Sigmoid colon (tissue), 7 donors: ENCODE data around the gene MYEOV. TPM values are rescaled to one million over a fixed set of nuclear protein-coding genes. Genes with fewer than 3 reads are reported as not detected.

ENCODE experiments used
- DNase-seq: peaks from one replicate; pipeline ENCODE4 v3.0.0-alpha.2; 2019
- H3K27ac ChIP-seq, 4 donors: fragments of 200-600 bp; sonication (generic); one replicate each; pipeline ENCODE4 v1.5.1; 2016 to 2019; ENCODE audit warnings: mild to moderate bottlenecking in 1 of 4
- H3K27me3 ChIP-seq, 3 donors: fragments of 200-600 bp; sonication (generic); one replicate each; pipeline ENCODE4 v1.5.1; 2019; ENCODE audit warnings: mild to moderate bottlenecking in 1 of 3
- H3K36me3 ChIP-seq, 4 donors: fragments of 200-600 bp; sonication (generic); one replicate each; pipeline ENCODE4 v1.5.1; 2016 to 2019
- H3K4me1 ChIP-seq, 4 donors: fragments of 200-600 bp; sonication (generic); one replicate each; pipeline ENCODE4 v1.5.1; 2017 to 2019
- H3K4me3 ChIP-seq, 4 donors: fragments of 200-600 bp; sonication (generic); one replicate each; pipeline ENCODE4 v1.5.1; 2017 to 2019; ENCODE audit warnings: mild to moderate bottlenecking in 2 of 4, moderate library complexity in 1 of 4
- H3K9me3 ChIP-seq, 4 donors: fragments of 200-600 bp in 3 of 4; sonication (generic) in 3 of 4; one replicate each; pipeline versions ENCODE4 v1.5.1 to v1.6.1; 2013 to 2019
- EP300 ChIP-seq, 4 donors: sonication (generic); formaldehyde crosslinking; IDR thresholded peaks; one replicate each; pipeline ENCODE4 v1.6.1; 2017; ENCODE audit warnings: antibody characterized with exemption in 4 of 4
- POLR2A ChIP-seq, 2 donors: fragments of 450-650 bp; IDR thresholded peaks; one replicate each; pipeline ENCODE4 v1.6.1; 2016; ENCODE audit warnings: antibody characterized with exemption in 2 of 2, mild to moderate bottlenecking in 2 of 2, moderate library complexity in 2 of 2
- POLR2AphosphoS5 ChIP-seq, 4 donors: sonication (generic); formaldehyde crosslinking; IDR thresholded peaks; one replicate each; pipeline ENCODE4 v1.6.1; 2017; ENCODE audit warnings: antibody characterized with exemption in 4 of 4
- whole genome bisulfite sequencing, 2 donors: extraction: QIAGEN DNeasy Blood & Tissue Kit; methylation state at CpG; one replicate each; pipeline ENCODE4 v1.1.7; 2013; 5-methylcytosine and 5-hydroxymethylcytosine counted together
- intact Hi-C: fragments of 100-400 bp; cut with DNase I; formaldehyde crosslinking; loops from one replicate; pipeline ENCODE4 v1.15.1; 2023
- polyA plus RNA-seq, 3 donors: library from polyadenylated mRNA; stranded (reverse); fragments of 200-250 nt; gene quantifications; one replicate each; pipeline ENCODE4 v1.2.3, GENCODE V29; 2013
- total RNA-seq, 4 donors: library from RNA; depleted of rRNA; stranded (reverse); fragments of >200 nt; gene quantifications; one replicate each; pipeline ENCODE4 v1.1.0, GENCODE V29; 2016
- TF ChIP-seq, protein P1 (sequence below), 4 experiments: fragments of 450-650 bp in 3 of 4; fragments of 200-600 bp in 1 of 4; IDR thresholded peaks; one replicate each; pipeline ENCODE4 v1.5.1; 2016 to 2019; ENCODE audit warnings: antibody characterized with exemption in 4 of 4, mild to moderate bottlenecking in 3 of 4, moderate library complexity in 2 of 4
- donor health status: healthy with polysubstance abuse.
- donor health status: Bipolar disorder and iron deficiency.
- donor health status: healthy.

Gene MYEOV
- total and polyA plus RNA-seq, 7 donors: 1.2 to 11.1 (median 10.1) TPM; not detected in 4

DNA sequence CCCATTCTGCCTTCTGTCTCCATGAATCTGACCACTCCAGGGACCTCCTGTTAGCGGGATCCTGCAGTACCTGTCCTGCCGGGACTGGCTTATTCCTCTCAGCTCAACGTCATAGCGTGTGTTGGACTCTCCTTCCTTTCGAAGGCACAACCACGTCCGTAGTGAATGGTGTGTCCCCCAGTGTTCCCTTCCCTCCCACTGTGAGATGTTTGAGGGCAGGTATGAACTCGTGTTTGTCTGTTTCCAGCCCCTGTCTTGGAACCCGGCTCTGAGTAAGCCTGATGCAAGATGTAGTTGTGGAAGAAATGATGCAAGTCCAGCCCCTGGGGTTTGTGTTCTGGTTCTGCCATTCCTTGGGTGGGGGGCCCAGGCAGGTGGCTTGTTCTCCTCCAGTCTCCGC lies 10.5 kb upstream of the MYEOV start:
- Histone ChIP-seq H3K36me3 (no peaks in the 10 kb centered on the region), H3K9me3 (no peaks in the 10 kb centered on the region), H3K4me1 (no peaks in the 10 kb centered on the region), H3K4me3 (no peak overlapping the region), H3K27me3 (peaks cover 0 to 6% (median 0%) of the 10 kb centered on the region in 3 donors), H3K27ac (no peak overlapping the region)
- intact Hi-C loops: no loop called here
- no peak for TF ChIP-seq EP300 (IDR thresholded peaks at IDR 0.05)
- no peak for TF ChIP-seq POLR2AphosphoS5 (IDR thresholded peaks at IDR 0.05)
- TF ChIP-seq POLR2A (IDR thresholded peaks at IDR 0.05): no peak
- TF ChIP-seq, protein P1, sequence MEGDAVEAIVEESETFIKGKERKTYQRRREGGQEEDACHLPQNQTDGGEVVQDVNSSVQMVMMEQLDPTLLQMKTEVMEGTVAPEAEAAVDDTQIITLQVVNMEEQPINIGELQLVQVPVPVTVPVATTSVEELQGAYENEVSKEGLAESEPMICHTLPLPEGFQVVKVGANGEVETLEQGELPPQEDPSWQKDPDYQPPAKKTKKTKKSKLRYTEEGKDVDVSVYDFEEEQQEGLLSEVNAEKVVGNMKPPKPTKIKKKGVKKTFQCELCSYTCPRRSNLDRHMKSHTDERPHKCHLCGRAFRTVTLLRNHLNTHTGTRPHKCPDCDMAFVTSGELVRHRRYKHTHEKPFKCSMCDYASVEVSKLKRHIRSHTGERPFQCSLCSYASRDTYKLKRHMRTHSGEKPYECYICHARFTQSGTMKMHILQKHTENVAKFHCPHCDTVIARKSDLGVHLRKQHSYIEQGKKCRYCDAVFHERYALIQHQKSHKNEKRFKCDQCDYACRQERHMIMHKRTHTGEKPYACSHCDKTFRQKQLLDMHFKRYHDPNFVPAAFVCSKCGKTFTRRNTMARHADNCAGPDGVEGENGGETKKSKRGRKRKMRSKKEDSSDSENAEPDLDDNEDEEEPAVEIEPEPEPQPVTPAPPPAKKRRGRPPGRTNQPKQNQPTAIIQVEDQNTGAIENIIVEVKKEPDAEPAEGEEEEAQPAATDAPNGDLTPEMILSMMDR (IDR thresholded peaks at IDR 0.05): no peak
- DNase-seq: no peak
- WGBS, 2 donors: 92 to 94% methylated on average over 10 of the region's 10 CpGs

DNA sequence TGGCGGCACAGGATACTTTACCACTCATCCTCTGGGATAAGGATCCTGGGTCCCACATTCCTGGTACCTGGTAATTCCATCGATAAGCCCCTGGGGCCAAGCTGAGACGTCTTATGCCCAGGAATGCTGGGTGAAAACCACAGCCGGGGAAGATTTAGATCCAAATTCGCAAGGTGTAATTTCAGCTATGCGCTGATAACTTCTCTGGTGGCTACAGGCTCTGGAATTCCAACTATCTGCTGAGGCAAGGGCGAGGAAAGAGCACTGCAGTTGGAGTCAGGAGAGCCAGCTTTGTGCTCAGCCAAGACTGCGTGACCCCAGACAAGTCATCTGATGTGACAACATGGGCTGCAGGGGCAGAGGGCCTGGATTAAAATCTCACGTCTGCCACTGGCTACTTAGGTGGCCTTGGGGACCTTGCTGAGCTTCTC lies 9.9 kb upstream of the MYEOV start:
- no peak for TF ChIP-seq POLR2A (IDR thresholded peaks at IDR 0.05)
- TF ChIP-seq EP300 (IDR thresholded peaks at IDR 0.05): no peak
- TF ChIP-seq, protein P1 (IDR thresholded peaks at IDR 0.05): no peak
- no peak for TF ChIP-seq POLR2AphosphoS5 (IDR thresholded peaks at IDR 0.05)
- Histone ChIP-seq H3K27me3 (peaks cover 0 to 6% (median 0%) of the 10 kb centered on the region in 3 donors), H3K36me3 (no peaks in the 10 kb centered on the region), H3K9me3 (no peaks in the 10 kb centered on the region), H3K4me3 (no peak overlapping the region), H3K27ac (no peak overlapping the region), H3K4me1 (no peaks in the 10 kb centered on the region)
- intact Hi-C loops: no loop called here
- 94 to 95% methylated on average over 9 of the region's 9 CpGs for WGBS, 2 donors
- no peak for DNase-seq

DNA sequence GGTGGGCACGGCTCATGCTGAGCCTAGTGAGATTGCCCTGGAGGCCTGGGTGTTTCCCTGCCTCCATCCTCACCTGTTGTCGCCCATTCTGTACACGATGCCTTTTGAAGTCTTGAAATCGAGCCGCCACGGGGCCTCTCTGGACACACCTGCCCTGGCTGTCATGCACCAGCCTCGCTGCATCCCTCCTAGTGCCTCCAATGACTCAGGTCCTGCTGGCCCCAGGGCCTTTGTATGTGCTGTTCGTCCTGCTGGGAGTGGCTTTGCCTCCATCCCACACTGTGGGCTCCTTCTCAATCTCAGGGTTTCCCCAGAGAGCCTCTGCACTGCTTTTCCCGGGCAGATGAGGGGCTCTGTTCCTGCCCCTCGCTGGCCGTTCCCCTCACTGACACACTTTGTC lies 8.9 kb upstream of the MYEOV start:
- H3K4me3 ChIP-seq: no peak overlapping the region
- DNase-seq: no peak
- no peaks in the 10 kb centered on the region for H3K4me1 ChIP-seq
- 95% methylated on average over 11 of the region's 11 CpGs for WGBS, 2 donors
- intact Hi-C loops: no loop called here
- no peaks in the 10 kb centered on the region for H3K36me3 ChIP-seq
- no peaks in the 10 kb centered on the region for H3K9me3 ChIP-seq
- peaks cover 0 to 6% (median 0%) of the 10 kb centered on the region in 3 donors for H3K27me3 ChIP-seq
- TF ChIP-seq POLR2AphosphoS5 (IDR thresholded peaks at IDR 0.05): no peak
- no peak overlapping the region for H3K27ac ChIP-seq

DNA sequence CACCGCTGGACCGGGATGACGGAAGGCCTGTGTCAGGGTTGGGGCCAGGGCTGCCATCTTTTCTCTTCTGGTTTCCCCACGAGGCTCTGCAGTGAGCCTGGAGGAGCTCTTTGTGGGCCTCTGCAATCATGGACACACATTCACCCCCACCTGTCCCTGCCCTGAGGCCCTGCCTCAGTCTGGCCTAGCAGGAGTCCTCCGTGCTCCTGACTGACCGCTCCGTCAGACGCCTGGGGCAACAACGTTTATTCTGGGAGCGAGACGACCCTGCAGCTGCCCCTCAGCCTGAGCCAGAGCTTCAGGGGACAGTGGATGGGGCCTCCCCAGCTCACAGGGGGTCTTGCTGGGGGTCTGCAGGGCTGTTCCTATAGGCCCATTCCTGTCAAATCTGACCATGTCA lies 8.2 kb upstream of the MYEOV start:
- H3K4me3 ChIP-seq: no peak overlapping the region
- no peaks in the 10 kb centered on the region for H3K4me1 ChIP-seq
- TF ChIP-seq POLR2AphosphoS5 (IDR thresholded peaks at IDR 0.05) (no peak), EP300 (IDR thresholded peaks at IDR 0.05) (no peak), POLR2A (IDR thresholded peaks at IDR 0.05) (no peak)
- TF ChIP-seq, protein P1 (IDR thresholded peaks at IDR 0.05): no peak
- intact Hi-C loops: no loop called here
- H3K9me3 ChIP-seq: no peaks in the 10 kb centered on the region
- DNase-seq: no peak
- H3K27me3 ChIP-seq: peaks cover 0 to 6% (median 0%) of the 10 kb centered on the region in 3 donors
- H3K27ac ChIP-seq: no peak overlapping the region
- H3K36me3 ChIP-seq: no peaks in the 10 kb centered on the region
- WGBS, 2 donors: 93 to 94% methylated on average over 11 of the region's 11 CpGs

DNA sequence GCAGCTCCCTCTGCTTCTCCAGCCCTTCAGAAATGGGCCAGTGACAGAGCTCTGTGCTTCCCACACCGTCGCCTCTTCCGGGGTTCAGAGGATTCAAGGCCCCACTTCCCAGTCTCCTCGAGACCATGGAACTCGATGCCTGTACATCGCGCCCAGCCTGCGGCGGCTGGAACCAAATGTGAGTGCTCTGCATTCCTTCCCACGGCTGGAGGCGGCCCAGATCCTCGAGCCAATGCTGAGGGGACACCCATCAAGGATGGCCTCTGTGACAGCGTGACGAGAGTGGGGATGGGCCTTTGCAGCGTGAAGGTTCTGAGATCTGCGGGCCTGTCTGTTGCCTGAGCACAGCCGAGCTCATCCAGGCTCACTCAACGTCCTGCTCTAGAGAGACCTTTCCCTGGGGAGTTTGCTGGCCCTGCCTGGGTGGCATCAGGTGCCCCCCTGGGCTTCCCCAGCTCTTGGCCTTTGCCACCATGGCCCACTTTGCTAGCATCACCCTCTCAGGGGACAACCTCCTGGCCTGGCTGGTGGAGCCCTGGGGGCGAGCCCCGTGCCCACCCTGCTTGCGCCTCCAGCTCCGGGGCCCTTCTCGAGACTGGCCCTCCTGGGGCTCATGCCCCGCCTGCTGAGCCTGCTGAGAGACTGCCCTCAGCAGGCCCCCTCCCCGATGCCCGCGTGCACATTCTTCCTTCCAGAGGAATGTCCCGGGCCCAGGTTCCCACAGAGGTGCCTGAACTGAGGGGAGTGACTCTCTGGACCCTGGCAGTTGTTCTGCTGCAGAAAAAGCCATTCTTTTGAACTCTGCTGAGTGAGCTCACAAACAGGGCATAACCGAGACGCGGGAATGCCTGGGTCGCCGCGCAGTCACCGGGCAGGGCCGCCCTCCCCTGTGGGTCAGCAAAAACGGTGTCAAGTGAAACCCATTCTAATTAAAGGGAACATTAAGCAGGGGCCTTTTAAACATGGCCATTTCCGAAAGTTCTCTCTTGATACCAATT lies 7.3 kb upstream of the MYEOV start:
- TF ChIP-seq, protein P1 (IDR thresholded peaks at IDR 0.05): no peak
- TF ChIP-seq POLR2A (IDR thresholded peaks at IDR 0.05): no peak
- no peak for TF ChIP-seq EP300 (IDR thresholded peaks at IDR 0.05)
- TF ChIP-seq POLR2AphosphoS5 (IDR thresholded peaks at IDR 0.05): no peak
- Histone ChIP-seq H3K4me1 (no peaks in the 10 kb centered on the region), H3K27me3 (peaks cover 0 to 6% (median 0%) of the 10 kb centered on the region in 3 donors), H3K4me3 (no peak overlapping the region), H3K9me3 (no peaks in the 10 kb centered on the region), H3K36me3 (no peaks in the 10 kb centered on the region), H3K27ac (no peak overlapping the region)
- no peak for DNase-seq
- intact Hi-C loops: no loop called here
- 86 to 93% methylated on average over 38 of the region's 38 CpGs for WGBS, 2 donors
